Activated T-cell treated with anti-CD3 and anti-CD28 coated beads, Interleukin-2, amount 50 U/mL, for 4 hours (primary cell): ENCODE measurements around the gene INTS11. TPM values are rescaled to one million over a fixed set of nuclear protein-coding genes. Genes with fewer than 3 reads are reported as not detected.

Experiments used
- ATAC-seq, 2 donors: fragments of 200-7000 bp; cut with Tn5 transposase; one replicate each; pipeline ENCODE4 v1.10.0; 2021
- DNase-seq: peaks from one replicate; pipeline ENCODE4 v3.0.0-alpha.2; 2020
- H3K27me3 Mint-ChIP-seq: one replicate; pipeline ENCODE4 v1.8.0; 2021; ENCODE audit warnings: low read depth, mixed read lengths
- H3K36me3 Mint-ChIP-seq: one replicate; pipeline ENCODE4 v1.8.0; 2022; ENCODE audit warnings: mixed read lengths; ENCODE audit not compliant: insufficient read depth
- H3K4me1 Mint-ChIP-seq: one replicate; pipeline ENCODE4 v1.8.0; 2021; ENCODE audit warnings: low read depth, mixed read lengths
- H3K4me3 Mint-ChIP-seq: one replicate; pipeline ENCODE4 v1.8.0; 2021; ENCODE audit warnings: mild to moderate bottlenecking, moderate library complexity, mixed read lengths
- H3K9me3 Mint-ChIP-seq: one replicate; pipeline ENCODE4 v1.8.0; 2021; ENCODE audit warnings: mixed read lengths
- total RNA-seq, 3 donors: library from RNA; stranded (reverse); gene quantifications; one replicate each; pipeline ENCODE4 v1.2.1, GENCODE V29; 2021

The INTS11 gene
- total RNA-seq, 3 donors from 2014 or later = 164 to 181 (median 172) TPM

DNA sequence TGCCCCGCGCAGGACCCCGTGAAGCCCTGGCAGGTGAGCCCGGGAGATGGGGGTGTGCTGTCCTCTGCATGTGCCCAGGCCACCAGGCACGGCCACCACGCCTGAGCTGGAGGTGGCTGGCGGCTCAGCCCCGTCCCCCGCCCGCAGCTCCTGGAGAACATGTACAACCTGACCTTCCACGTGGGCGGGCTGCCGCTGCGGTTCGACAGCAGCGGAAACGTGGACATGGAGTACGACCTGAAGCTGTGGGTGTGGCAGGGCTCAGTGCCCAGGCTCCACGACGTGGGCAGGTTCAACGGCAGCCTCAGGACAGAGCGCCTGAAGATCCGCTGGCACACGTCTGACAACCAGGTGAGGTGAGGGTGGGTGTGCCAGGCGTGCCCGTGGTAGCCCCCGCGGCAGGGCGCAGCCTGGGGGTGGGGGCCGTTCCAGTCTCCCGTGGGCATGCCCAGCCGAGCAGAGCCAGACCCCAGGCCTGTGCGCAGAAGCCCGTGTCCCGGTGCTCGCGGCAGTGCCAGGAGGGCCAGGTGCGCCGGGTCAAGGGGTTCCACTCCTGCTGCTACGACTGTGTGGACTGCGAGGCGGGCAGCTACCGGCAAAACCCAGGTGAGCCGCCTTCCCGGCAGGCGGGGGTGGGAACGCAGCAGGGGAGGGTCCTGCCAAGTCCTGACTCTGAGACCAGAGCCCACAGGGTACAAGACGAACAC lies 8.5 kb upstream of the INTS11 start:
- H3K27me3 Mint-ChIP-seq = no peaks in the 10 kb centered on the region
- H3K9me3 Mint-ChIP-seq = no peaks in the 10 kb centered on the region
- H3K36me3 Mint-ChIP-seq = no peaks in the 10 kb centered on the region
- no peak for DNase-seq
- H3K4me1 Mint-ChIP-seq = peaks cover 3% of the 10 kb centered on the region
- peak in 1 of 2 donors; percentile 13 for ATAC-seq
- no peak overlapping the region for H3K4me3 Mint-ChIP-seq

DNA sequence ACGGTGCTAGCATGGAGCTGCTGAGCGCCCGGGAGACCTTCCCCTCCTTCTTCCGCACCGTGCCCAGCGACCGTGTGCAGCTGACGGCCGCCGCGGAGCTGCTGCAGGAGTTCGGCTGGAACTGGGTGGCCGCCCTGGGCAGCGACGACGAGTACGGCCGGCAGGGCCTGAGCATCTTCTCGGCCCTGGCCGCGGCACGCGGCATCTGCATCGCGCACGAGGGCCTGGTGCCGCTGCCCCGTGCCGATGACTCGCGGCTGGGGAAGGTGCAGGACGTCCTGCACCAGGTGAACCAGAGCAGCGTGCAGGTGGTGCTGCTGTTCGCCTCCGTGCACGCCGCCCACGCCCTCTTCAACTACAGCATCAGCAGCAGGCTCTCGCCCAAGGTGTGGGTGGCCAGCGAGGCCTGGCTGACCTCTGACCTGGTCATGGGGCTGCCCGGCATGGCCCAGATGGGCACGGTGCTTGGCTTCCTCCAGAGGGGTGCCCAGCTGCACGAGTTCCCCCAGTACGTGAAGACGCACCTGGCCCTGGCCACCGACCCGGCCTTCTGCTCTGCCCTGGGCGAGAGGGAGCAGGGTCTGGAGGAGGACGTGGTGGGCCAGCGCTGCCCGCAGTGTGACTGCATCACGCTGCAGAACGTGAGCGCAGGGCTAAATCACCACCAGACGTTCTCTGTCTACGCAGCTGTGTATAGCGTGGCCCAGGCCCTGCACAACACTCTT lies 7.7 kb upstream of the INTS11 start:
- no peaks in the 10 kb centered on the region for H3K9me3 Mint-ChIP-seq
- H3K4me3 Mint-ChIP-seq = no peak overlapping the region
- no peak for ATAC-seq
- H3K4me1 Mint-ChIP-seq = peaks cover 3% of the 10 kb centered on the region
- no peaks in the 10 kb centered on the region for H3K36me3 Mint-ChIP-seq
- H3K27me3 Mint-ChIP-seq = no peaks in the 10 kb centered on the region
- DNase-seq = no peak

DNA sequence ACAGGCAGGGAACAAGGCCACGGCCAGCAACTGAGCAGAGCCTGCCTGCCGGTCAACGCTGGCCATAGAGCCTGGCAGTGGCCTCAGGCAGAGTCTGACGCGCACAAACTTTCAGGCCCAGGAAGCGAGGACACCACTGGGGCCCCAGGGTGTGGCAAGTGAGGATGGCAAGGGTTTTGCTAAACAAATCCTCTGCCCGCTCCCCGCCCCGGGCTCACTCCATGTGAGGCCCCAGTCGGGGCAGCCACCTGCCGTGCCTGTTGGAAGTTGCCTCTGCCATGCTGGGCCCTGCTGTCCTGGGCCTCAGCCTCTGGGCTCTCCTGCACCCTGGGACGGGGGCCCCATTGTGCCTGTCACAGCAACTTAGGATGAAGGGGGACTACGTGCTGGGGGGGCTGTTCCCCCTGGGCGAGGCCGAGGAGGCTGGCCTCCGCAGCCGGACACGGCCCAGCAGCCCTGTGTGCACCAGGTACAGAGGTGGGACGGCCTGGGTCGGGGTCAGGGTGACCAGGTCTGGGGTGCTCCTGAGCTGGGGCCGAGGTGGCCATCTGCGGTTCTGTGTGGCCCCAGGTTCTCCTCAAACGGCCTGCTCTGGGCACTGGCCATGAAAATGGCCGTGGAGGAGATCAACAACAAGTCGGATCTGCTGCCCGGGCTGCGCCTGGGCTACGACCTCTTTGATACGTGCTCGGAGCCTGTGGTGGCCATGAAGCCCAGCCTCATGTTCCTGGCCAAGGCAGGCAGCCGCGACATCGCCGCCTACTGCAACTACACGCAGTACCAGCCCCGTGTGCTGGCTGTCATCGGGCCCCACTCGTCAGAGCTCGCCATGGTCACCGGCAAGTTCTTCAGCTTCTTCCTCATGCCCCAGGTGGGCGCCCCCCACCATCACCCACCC lies 6.9 kb upstream of the INTS11 start, which contains the start of gene TAS1R3:
TSS of gene TAS1R3 (plus strand) at position 213 of the 898 bp plus-strand sequence. CDS start at position 279, 66 bp downstream.
- Mint-ChIP-seq H3K4me1 (peaks cover 3% of the 10 kb centered on the region), H3K4me3 (no peak within 1 kb of the TSS), H3K36me3 (no peaks in the 10 kb centered on the region), H3K27me3 (no peaks in the 10 kb centered on the region), H3K9me3 (no peaks in the 10 kb centered on the region)
- ATAC-seq (no peak), DNase-seq (no peak)

DNA sequence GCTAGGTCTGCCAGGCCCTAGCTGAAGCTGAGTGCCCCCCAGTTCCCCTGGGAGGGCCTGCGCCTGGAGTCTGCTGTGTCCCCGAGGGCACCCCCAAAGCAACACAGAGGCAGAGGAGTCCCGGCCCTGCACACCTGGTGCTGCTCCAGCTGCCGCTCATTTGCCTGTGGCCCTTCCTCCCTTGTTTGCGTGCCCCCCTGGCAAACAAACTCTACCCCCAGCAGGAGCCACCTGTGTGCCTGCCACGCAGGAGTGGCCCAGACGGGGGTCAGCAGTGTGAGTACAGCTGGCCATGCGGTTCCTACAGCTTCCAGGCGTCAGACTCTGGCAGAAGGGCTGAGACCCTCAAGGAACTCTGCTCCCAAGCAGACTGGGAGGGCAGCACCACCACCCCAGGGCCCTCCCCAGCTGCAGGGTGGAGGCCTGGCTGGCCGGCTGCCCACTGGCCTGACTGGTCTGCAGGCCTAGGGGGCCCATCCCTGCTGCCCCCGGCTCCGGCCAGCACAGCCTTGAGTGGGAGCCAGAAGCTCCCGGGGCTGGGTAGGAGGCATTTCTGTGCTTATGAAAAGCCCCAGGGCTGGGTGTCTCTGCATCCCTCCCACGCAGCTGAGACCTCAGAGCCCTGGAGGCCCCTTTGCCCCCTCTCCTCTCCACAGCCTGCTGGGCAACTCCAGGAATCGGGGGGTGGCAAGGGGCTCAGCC lies 6.1 kb upstream of the INTS11 start:
- no peak overlapping the region for H3K4me3 Mint-ChIP-seq
- no peak for DNase-seq

DNA sequence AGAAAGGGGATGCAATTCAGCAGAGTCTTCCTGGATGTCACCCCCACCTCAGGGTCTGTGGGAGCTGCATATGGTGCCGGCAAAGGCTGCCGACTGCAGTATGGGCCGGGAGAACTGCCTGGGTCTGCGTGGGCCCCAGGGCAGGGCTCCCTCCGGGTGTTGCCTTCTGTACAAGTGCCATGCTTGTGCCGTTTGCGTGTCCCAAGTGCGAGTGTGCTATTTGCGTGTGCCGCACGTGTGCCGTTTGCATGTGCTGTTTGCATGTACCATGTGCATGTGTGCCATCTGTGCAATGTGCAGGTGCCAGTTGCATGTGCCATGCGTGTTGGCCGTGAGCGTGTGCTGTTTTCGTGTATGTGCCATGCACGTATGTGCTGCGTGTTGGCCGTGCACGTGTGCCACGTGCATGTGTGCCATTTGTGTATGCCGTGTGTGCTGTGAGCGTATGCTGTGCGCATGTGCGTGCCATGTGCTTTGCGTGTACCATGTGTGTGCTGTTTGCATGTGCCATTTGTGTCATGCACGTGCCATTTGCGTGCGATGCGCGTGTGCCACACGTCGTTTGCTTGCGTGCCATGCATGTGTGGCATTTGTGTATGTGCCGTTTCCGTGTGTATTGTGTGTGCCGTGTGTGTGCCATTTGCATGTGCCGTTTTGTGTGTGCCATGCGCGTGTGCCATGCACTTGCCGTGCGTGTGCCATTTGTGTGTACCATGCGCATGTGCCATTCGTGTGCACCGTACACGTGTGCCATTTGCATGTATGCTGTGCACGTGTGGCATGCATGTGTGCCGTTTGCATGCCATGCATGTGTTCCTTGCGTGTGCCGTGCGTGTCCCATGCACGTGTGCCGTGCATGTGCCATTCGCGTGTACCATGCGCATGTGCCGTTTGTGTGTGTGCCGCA lies 5.1 kb upstream of the INTS11 start:
- Mint-ChIP-seq H3K4me1 (peaks cover 15% of the 10 kb centered on the region), H3K36me3 (no peaks in the 10 kb centered on the region), H3K9me3 (no peaks in the 10 kb centered on the region), H3K27me3 (no peaks in the 10 kb centered on the region), H3K4me3 (no peak overlapping the region)
- ATAC-seq (no peak), DNase-seq (no peak)

More for the DNA sequence above, 6.1 kb upstream of the INTS11 start:
- no peaks in the 10 kb centered on the region for H3K27me3 Mint-ChIP-seq
- no peaks in the 10 kb centered on the region for H3K9me3 Mint-ChIP-seq
- peaks cover 11% of the 10 kb centered on the region for H3K4me1 Mint-ChIP-seq
- no peaks in the 10 kb centered on the region for H3K36me3 Mint-ChIP-seq
- no peak for ATAC-seq

DNA sequence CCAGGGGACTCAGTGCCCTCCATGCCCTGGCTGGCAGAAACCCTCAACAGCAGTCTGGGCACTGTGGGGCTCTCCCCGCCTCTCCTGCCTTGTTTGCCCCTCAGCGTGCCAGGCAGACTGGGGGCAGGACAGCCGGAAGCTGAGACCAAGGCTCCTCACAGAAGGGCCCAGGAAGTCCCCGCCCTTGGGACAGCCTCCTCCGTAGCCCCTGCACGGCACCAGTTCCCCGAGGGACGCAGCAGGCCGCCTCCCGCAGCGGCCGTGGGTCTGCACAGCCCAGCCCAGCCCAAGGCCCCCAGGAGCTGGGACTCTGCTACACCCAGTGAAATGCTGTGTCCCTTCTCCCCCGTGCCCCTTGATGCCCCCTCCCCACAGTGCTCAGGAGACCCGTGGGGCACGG lies 3.8 kb upstream of the INTS11 start:
- ATAC-seq (no peak), DNase-seq (no peak)
- H3K9me3 Mint-ChIP-seq = no peaks in the 10 kb centered on the region
- no peak overlapping the region for H3K4me3 Mint-ChIP-seq
- H3K36me3 Mint-ChIP-seq = peaks cover 4% of the 10 kb centered on the region
- H3K27me3 Mint-ChIP-seq = no peaks in the 10 kb centered on the region
- H3K4me1 Mint-ChIP-seq = peaks cover 20% of the 10 kb centered on the region

DNA sequence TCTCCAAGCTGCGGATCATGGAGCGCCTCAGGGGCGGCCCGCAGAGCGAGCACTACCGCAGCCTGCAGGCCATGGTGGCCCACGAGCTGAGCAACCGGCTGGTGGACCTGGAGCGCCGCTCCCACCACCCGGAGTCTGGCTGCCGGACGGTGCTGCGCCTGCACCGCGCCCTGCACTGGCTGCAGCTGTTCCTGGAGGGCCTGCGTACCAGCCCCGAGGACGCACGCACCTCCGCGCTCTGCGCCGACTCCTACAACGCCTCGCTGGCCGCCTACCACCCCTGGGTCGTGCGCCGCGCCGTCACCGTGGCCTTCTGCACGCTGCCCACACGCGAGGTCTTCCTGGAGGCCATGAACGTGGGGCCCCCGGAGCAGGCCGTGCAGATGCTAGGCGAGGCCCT lies 2.8 kb upstream of the INTS11 start:
- H3K4me1 Mint-ChIP-seq = peaks cover 26% of the 10 kb centered on the region
- ATAC-seq = no peak
- DNase-seq = no peak
- no peak overlapping the region for H3K4me3 Mint-ChIP-seq
- H3K9me3 Mint-ChIP-seq = no peaks in the 10 kb centered on the region
- H3K27me3 Mint-ChIP-seq = no peaks in the 10 kb centered on the region
- peaks cover 5% of the 10 kb centered on the region for H3K36me3 Mint-ChIP-seq

DNA sequence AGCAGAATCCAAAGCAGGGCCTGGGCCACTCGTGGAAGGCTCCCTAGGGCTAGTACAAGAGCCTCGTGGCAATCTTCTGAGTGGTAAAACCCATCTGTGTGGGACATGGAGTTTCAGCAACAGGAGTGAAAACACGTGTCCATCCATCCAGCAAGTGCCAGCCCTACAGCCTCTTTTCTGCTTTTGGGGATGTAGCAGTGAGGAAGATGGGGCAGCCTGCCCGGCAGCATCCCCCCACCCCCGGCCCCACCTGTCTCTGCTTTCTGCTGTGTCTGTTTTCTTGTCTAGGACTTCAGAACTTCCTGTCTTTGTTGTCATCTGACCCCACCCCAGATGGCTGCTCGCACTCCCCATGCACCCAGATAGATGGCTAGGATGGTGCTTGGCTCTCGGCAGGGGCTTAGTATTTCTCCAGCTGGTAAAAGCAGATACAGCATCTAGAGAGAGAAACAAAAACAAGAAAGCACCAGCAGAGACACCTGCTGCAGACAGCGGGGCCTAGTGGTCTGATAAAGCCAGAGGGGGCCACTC lies 1.7 kb upstream of the INTS11 start:
- ATAC-seq (no peak), DNase-seq (no peak)
- no peaks in the 10 kb centered on the region for H3K9me3 Mint-ChIP-seq
- peaks cover 33% of the 10 kb centered on the region for H3K4me1 Mint-ChIP-seq
- peak overlapping the region; percentile 77 for H3K4me3 Mint-ChIP-seq
- peaks cover 5% of the 10 kb centered on the region for H3K36me3 Mint-ChIP-seq
- no peaks in the 10 kb centered on the region for H3K27me3 Mint-ChIP-seq

DNA sequence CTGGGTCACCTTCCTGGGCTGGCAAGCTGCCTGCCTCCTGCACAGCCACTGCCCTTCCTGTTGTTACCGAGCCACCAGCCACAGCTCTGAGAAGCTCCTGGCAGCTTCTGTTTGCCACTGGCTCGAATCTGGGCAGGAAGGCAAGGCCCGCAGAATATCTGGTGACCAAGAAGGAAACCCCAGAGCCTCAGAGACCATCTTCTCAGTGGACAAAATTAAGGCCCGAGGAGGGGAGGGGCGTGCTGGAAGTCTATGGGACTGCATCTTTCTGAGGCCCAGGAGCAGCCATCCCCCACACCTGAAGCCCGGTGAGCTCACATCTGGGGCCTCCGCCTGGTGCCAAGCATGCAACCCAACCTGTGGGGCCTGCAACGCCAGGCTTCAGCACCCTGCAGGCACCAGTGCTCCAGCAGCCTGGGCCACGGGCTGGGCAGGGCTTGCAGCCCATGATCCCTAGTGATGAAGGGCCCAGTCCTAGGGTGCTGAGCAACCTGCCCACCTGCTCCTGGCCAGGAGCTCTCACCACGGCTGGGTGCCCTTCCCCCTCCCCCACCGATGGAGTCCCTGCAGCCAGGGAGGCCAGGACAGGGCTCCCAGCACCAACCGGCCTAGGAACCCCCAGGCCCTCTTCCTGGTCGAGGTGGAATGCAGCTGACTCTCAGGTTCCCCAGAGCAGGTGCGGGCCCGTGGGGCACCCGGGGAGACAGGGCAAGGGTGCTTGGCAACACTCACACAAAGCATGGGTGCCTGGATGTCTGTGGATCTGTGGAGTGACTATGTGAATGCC lies 1.0 kb upstream of the INTS11 start:
- Mint-ChIP-seq H3K4me1 (peaks cover 33% of the 10 kb centered on the region), H3K4me3 (peak overlapping the region; percentile 77), H3K9me3 (no peaks in the 10 kb centered on the region), H3K36me3 (peaks cover 5% of the 10 kb centered on the region), H3K27me3 (no peaks in the 10 kb centered on the region)
- no peak for ATAC-seq
- DNase-seq = no peak

DNA sequence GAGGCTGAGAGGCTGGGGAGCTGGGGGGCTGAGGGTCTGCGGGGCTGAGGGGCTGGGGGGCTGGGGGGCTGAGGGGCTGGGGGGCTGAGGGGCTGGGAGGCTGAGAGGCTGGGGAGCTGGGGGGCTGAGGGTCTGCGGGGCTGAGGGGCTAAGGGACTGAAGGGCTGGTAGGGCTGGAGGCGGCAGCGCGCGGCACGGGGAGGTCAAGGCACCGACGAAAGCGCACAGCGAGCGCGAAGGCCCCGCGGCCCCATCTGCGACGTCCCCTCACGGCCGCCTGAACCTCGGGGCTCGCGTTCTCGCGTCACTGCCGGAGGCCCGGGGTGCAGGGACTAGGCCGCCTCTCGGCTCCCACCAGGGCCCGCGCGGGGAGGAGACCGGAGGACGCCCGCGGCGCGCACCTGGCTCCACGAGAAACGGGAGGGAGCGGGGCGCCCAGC lies 356 bp downstream of the INTS11 start:
- Mint-ChIP-seq H3K36me3 (peaks cover 5% of the 10 kb centered on the region), H3K4me3 (peak overlapping the region; percentile 87), H3K9me3 (no peaks in the 10 kb centered on the region), H3K27me3 (no peaks in the 10 kb centered on the region), H3K4me1 (peaks cover 31% of the 10 kb centered on the region)
- DNase-seq (no peak), ATAC-seq (peak; percentile 33 to 39)

DNA sequence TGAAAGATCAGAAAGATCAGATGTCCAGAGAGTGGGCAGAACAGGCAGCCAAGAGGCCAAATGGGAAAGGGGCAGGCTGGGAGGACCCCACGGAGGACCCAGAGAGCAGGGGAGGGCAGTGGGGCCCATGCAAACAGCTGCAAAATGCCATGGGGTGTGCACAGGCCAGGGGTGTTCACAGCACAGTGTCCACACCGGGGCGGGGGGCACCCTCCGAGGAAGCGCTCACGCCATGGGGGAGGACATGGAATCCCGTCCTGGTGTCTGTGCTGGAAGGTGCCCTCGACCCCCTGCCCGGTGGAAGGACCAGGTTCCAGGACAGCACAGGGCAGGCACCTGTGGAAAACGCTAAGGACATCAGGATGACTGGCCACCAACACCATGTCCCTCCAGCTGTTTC lies 1.5 kb downstream of the INTS11 start:
- ATAC-seq (no peak), DNase-seq (no peak)
- Mint-ChIP-seq H3K4me3 (peak overlapping the region; percentile 91), H3K9me3 (no peaks in the 10 kb centered on the region), H3K36me3 (peaks cover 5% of the 10 kb centered on the region), H3K27me3 (no peaks in the 10 kb centered on the region), H3K4me1 (peaks cover 31% of the 10 kb centered on the region)

DNA sequence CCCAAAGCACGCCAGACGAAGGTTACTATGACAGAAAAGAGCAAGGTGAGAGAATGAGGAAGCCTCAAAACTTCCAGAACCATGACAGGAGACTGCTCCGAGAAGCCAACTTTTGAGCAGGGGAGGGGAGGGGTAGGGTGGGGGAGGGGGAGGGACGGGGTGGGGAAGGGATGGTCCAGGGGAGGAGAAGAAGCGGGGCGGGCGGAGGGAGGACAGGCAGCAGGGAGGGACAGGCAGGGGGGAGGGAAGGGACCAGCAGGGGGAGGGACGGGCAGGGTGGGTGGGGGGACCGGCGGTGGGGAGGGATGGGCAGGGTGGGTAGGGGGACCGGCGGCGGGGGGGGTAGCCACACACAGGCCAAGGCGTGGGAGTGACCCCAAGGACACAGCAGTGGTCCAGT lies 2.0 kb downstream of the INTS11 start:
- peaks cover 6% of the 10 kb centered on the region for H3K36me3 Mint-ChIP-seq
- no peaks in the 10 kb centered on the region for H3K27me3 Mint-ChIP-seq
- peak overlapping the region; percentile 91 for H3K4me3 Mint-ChIP-seq
- no peaks in the 10 kb centered on the region for H3K9me3 Mint-ChIP-seq
- no peak for DNase-seq
- ATAC-seq = no peak
- peaks cover 31% of the 10 kb centered on the region for H3K4me1 Mint-ChIP-seq
